A549 (cell line): ENCODE data around the gene ERMARD. TPM values are rescaled to one million over a fixed set of nuclear protein-coding genes. Genes with fewer than 3 reads are reported as not detected.

Experiments
- ATAC-seq, 2 experiments: fragments of 200-7000 bp in 1 of 2; fragments of >200 bp in 1 of 2; cut with Nextera tagmentation in 1 of 2; cut with Tn5 transposase in 1 of 2; 3 replicates each; pipeline versions ENCODE4 v1.8.0 to v1.9.1; 2018 to 2020; ENCODE audit warnings: mild to moderate bottlenecking in 1 of 2, moderate library complexity in 1 of 2
- CTCF ChIA-PET: fragments of 300-600 bp; sonication (Branson Sonifier 250); formaldehyde crosslinking; extraction: SDS; loops from one replicate; lab custom pipeline; 2021; ENCODE audit warnings: antibody characterized with exemption, inconsistent platforms; lab: Yijun Ruan, JAX
- POLR2A ChIA-PET: fragments of 350-600 bp; formaldehyde crosslinking; extraction: SDS; loops from one replicate; lab custom pipeline; 2021; ENCODE audit warnings: antibody characterized with exemption, inconsistent platforms; lab: Yijun Ruan, JAX
- DNase-seq, 2 experiments: peaks; one replicate each; pipeline versions ENCODE4 v3.0.0 to v3.0.0-alpha.2; 2011 to 2016; ENCODE audit warnings: low read depth in 1 of 2, low spot score in 1 of 2
- FAIRE-seq: peaks from 2 replicates; lab custom pipeline; 2011; peaks lifted over from hg19 to GRCh38; lab: Jason Lieb, UNC
- H3K27ac ChIP-seq, 2 experiments: fragments of >200 bp; sonication (Bioruptor Twin); formaldehyde crosslinking; 3 replicates each; pipeline ENCODE4 v1.5.1; 2016 to 2017
- H3K4me1 ChIP-seq: fragments of >200 bp; sonication (Bioruptor Twin); formaldehyde crosslinking; 3 replicates; pipeline ENCODE4 v1.6.1; 2016
- H3K4me2 ChIP-seq: fragments of >200 bp; sonication (Bioruptor Twin); formaldehyde crosslinking; 3 replicates; pipeline ENCODE4 v1.6.1; 2016
- H3K4me3 ChIP-seq: fragments of >200 bp; sonication (Bioruptor Twin); formaldehyde crosslinking; 3 replicates; pipeline ENCODE4 v1.5.1; 2016
- H3K9me3 ChIP-seq: fragments of >200 bp; sonication (Bioruptor Twin); formaldehyde crosslinking; 3 replicates; pipeline ENCODE4 v1.6.1; 2016
- BCL3 ChIP-seq: fragments of >200 bp; sonication (Bioruptor Twin); formaldehyde crosslinking; IDR thresholded peaks from 3 replicates; pipeline ENCODE4 v1.6.1; 2016
- ELK1 ChIP-seq: fragments of 150-350 bp; IDR thresholded peaks from 2 replicates; pipeline ENCODE4 v1.6.1; 2014; ENCODE audit warnings: low read depth, mild to moderate bottlenecking, low read length
- EP300 ChIP-seq, 2 experiments: fragments of >200 bp; sonication (Bioruptor Twin); formaldehyde crosslinking; IDR thresholded peaks; 2 replicates in 1 of 2; 3 replicates in 1 of 2; pipeline ENCODE4 v1.6.1; 2016 to 2017
- ESRRA ChIP-seq: fragments of 150-350 bp; IDR thresholded peaks from 2 replicates; pipeline ENCODE4 v1.6.1; 2014; ENCODE audit warnings: mild to moderate bottlenecking, low read length, borderline replicate concordance
- FOSB ChIP-seq: fragments of 250-450 bp; sonication (Bioruptor Pico); IDR thresholded peaks from 2 replicates; pipeline ENCODE4 v1.5.0; 2020; ENCODE audit warnings: mild to moderate bottlenecking, moderate library complexity
- GATA3 ChIP-seq: IDR thresholded peaks from 2 replicates; pipeline ENCODE4 v1.6.1; 2012; ENCODE audit warnings: borderline replicate concordance
- HDAC2 ChIP-seq: fragments of 200-600 bp; sonication (generic); IDR thresholded peaks from 2 replicates; pipeline ENCODE4 v1.6.1; 2016
- HMGXB4 ChIP-seq: fragments of 250-450 bp; sonication (Bioruptor Pico); IDR thresholded peaks from 2 replicates; pipeline ENCODE4 v1.5.0; 2021; ENCODE audit warnings: mild to moderate bottlenecking, moderate library complexity, borderline replicate concordance
- HOXA7 ChIP-seq: fragments of 250-450 bp; sonication (Bioruptor Pico); IDR thresholded peaks from 2 replicates; pipeline ENCODE4 v1.5.0; 2020; ENCODE audit warnings: mild to moderate bottlenecking, moderate library complexity
- JUN ChIP-seq, 2 experiments: fragments of >200 bp; sonication (Bioruptor Twin); formaldehyde crosslinking; IDR thresholded peaks; 2 replicates in 1 of 2; 3 replicates in 1 of 2; pipeline ENCODE4 v1.6.1; 2016 to 2017
- KDM5A ChIP-seq: fragments of 200-600 bp; sonication (generic); IDR thresholded peaks from 2 replicates; pipeline ENCODE4 v1.6.1; 2016; ENCODE audit warnings: antibody characterized with exemption, mild to moderate bottlenecking
- MYC ChIP-seq: IDR thresholded peaks from 2 replicates; pipeline ENCODE4 v1.6.1; 2012; ENCODE audit warnings: mild to moderate bottlenecking, inconsistent platforms, low read length, improper control_type of control experiment, borderline replicate concordance
- NR3C1 ChIP-seq: fragments of >200 bp; sonication (Bioruptor Twin); formaldehyde crosslinking; IDR thresholded peaks from 3 replicates; pipeline ENCODE4 v1.6.1; 2017
- POLR2AphosphoS2 ChIP-seq: conservative IDR thresholded peaks from 2 replicates; pipeline ENCODE4 v1.6.1; 2012; ENCODE audit warnings: low read length, improper control_type of control experiment, inconsistent platforms
- RAD21 ChIP-seq, 2 experiments: fragments of >200 bp in 1 of 2; sonication (Bioruptor Twin) in 1 of 2; formaldehyde crosslinking in 1 of 2; IDR thresholded peaks in 1 of 2; conservative IDR thresholded peaks in 1 of 2; 2 replicates in 1 of 2; 3 replicates in 1 of 2; pipeline ENCODE4 v1.6.1; 2012 to 2018; ENCODE audit warnings: inconsistent platforms in 1 of 2
- RARB ChIP-seq: fragments of 250-450 bp; sonication (Bioruptor Pico); IDR thresholded peaks from 2 replicates; pipeline ENCODE4 v1.8.0; 2021; ENCODE audit warnings: mild to moderate bottlenecking, moderate library complexity
- RCOR1 ChIP-seq: fragments of 150-350 bp; IDR thresholded peaks from 2 replicates; pipeline ENCODE4 v1.6.1; 2014; ENCODE audit warnings: antibody characterized with exemption, low read length, low read depth
- REST ChIP-seq: fragments of 200-600 bp; sonication (generic); IDR thresholded peaks from 2 replicates; pipeline ENCODE4 v1.6.1; 2016; ENCODE audit warnings: antibody characterized with exemption, mild to moderate bottlenecking, moderate library complexity
- RNF2 ChIP-seq: fragments of 200-600 bp; sonication (generic); IDR thresholded peaks from 2 replicates; pipeline ENCODE4 v1.6.1; 2016; ENCODE audit warnings: low read depth, mild to moderate bottlenecking, antibody characterized with exemption, moderate library complexity, borderline replicate concordance
- SREBF2 ChIP-seq: fragments of 450-650 bp; IDR thresholded peaks from 2 replicates; pipeline ENCODE4 v1.6.1; 2014; ENCODE audit warnings: mild to moderate bottlenecking, moderate library complexity
- ZC3H11A ChIP-seq: fragments of 450-650 bp; IDR thresholded peaks from 2 replicates; pipeline ENCODE4 v1.6.1; 2014; ENCODE audit warnings: antibody characterized with exemption, mild to moderate bottlenecking
- ZNF302 ChIP-seq: fragments of 250-450 bp; sonication (Bioruptor Pico); IDR thresholded peaks from 2 replicates; pipeline ENCODE4 v1.9.0; 2021; ENCODE audit warnings: inconsistent platforms, mild to moderate bottlenecking, moderate library complexity
- WGBS: methylation state at CpG from one replicate; pipeline ENCODE4 v1.1.6; 2017; ENCODE audit errors: missing lambda C conversion rate; 5-methylcytosine and 5-hydroxymethylcytosine counted together
- polyA plus RNA-seq, 4 experiments: library from polyadenylated mRNA; depleted of rRNA in 3 of 4; stranded (reverse); fragments of >200 nt; fragmentation: RNase III in 1 of 4; extraction: RNeasy Plus Mini Kit Qiagen cat#74134 plus additional on column Dnase treatment in 1 of 4; gene quantifications; 2 replicates in 3 of 4; 3 replicates in 1 of 4; pipeline ENCODE4 v1.2.3, GENCODE V29; 2011 to 2017

The ERMARD gene
- polyA plus RNA-seq, 2 of the 4 experiments (the other 2 are of a cell fraction) = 8.5 to 22.5 TPM

GRCh38 chr6:169766921-169767736, 15.7 kb downstream of the ERMARD start:
- no peak for TF ChIP-seq KDM5A
- Histone ChIP-seq H3K4me3 (no peak overlapping the region), H3K4me2 (no peak overlapping the region), H3K9me3 (no peaks in the 10 kb centered on the region), H3K27ac (no peak overlapping the region), H3K4me1 (no peaks in the 10 kb centered on the region)
- ChIA-PET POLR2A (no interaction called here), CTCF (interaction anchor here (0.9 to 2.0 kb wide), 2 partner anchors 23 to 762 kb away, joined by 4 read pairs; no protein-coding TSS in a partner anchor)
- no peak for ATAC-seq
- no peak for FAIRE-seq
- DNase-seq = no peak
- WGBS = 89% methylated on average over 13 of the region's 13 CpGs

GRCh38 chr6:169774347-169774746, 22.9 kb downstream of the ERMARD start:
- 97% methylated on average over 6 of the region's 9 CpGs for WGBS
- DNase-seq = no peak
- no peak for FAIRE-seq
- Histone ChIP-seq H3K27ac (no peak overlapping the region), H3K4me3 (no peak overlapping the region), H3K4me2 (no peak overlapping the region), H3K4me1 (no peaks in the 10 kb centered on the region), H3K9me3 (no peaks in the 10 kb centered on the region)
- CTCF ChIA-PET = no interaction called here
- ATAC-seq = no peak; a peak in 1 of 6 replicates
- POLR2A ChIA-PET = no interaction called here
- TF ChIP-seq GATA3 (no peak), NR3C1 (no peak), EP300 (IDR thresholded peaks at IDR 0.05) (no peak), REST (no peak), HOXA7 (CRISPR knock-in tag) (no peak), FOSB (CRISPR knock-in tag) (no peak), ZC3H11A (no peak), ESRRA (no peak), BCL3 (no peak), JUN (IDR thresholded peaks at IDR 0.05) (no peak), ZNF302 (CRISPR knock-in tag) (no peak), RNF2 (no peak)

- Histone ChIP-seq H3K4me2 (no peak overlapping the region), H3K4me3 (no peak overlapping the region), H3K4me1 (no peaks in the 10 kb centered on the region), H3K9me3 (no peaks in the 10 kb centered on the region), H3K27ac (no peak overlapping the region)
- CTCF ChIA-PET = interaction anchor here (0.6 kb wide), 1 partner anchor 43 kb away, joined by 3 read pairs; no protein-coding TSS in a partner anchor
- FAIRE-seq (no peak), DNase-seq (no peak), ATAC-seq (no peak)
- TF ChIP-seq SREBF2 (no peak), ELK1 (no peak), RAD21 (conservative IDR thresholded peaks at IDR 0.05 in 1 of 2, IDR thresholded peaks at IDR 0.05 in 1 of 2) (no peak), RARB (CRISPR knock-in tag) (no peak), MYC (no peak), HMGXB4 (CRISPR knock-in tag) (no peak), RCOR1 (no peak), POLR2AphosphoS2 (no peak), HDAC2 (no peak), HOXA7 (CRISPR knock-in tag) (no peak)
- 89% methylated on average over 10 of the region's 10 CpGs for WGBS
- POLR2A ChIA-PET = no interaction called here
These were observed 23.9 kb downstream of the ERMARD start for GRCh38 chr6:169775321-169775720.
